Middle frontal gyrus (tissue), 1 donor: ENCODE data around the gene TLK2.
"Not testable (repeated sequence)": the region's sequence is repeated elsewhere in the genome, so short reads cannot be mapped to it uniquely, and the experiment has no call there.

ENCODE experiments used
- DNase-seq: peaks from one replicate; pipeline ENCODE4 v3.0.0-alpha.2; 2015; ENCODE audit warnings: low spot score; ENCODE audit errors: extremely low spot score

The TLK2 gene

DNA sequence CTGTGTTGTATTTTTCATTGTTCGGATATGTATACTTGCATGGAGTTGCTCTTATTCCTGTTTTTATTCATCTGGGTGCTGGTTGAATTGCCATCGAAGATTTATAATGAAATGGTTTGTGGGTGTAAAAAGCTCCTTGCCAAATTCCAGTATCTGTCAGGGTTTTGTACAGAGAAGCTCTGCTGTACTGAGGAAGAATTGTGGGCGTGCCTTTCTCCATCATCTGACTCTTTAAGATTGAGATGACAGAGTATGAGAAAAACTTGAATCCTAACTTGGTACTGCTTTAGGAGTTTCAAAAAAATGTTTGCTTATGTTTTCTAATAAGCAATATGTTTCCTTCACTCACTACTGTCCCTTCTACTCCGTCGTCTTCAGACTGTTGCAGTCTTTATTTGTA, 78.9 kb downstream of the TLK2 start:
- DNase-seq = not testable (repeated sequence)

DNA sequence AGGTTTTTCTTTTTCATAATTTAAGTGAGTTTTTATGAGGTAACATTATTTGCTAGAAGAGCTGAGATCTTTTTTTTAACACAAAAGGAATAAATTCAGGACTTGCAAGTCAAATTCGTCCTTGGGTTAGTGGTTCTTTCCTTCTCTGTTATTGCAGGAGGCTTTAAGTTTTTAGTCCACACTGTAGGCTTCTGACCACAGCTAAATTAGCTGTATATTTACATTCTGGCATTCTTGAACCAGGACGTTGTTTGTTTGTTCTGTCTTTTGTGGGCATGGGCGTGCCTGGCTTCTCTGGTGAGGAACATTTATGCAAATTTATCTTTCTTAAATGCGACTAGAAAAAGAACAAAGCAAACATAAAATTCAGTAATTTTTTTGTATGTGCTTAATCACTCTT, 80.3 kb downstream of the TLK2 start:
- not testable (repeated sequence) for DNase-seq

GRCh38 chr17:62560971-62561370, 82.3 kb downstream of the TLK2 start:
- DNase-seq = not testable (repeated sequence)

- no peak for DNase-seq
Observed at GRCh38 chr17:62562656-62563055, 84.0 kb downstream of the TLK2 start.

- no peak for DNase-seq
Observed at GRCh38 chr17:62565817-62566216, 87.2 kb downstream of the TLK2 start.

DNA sequence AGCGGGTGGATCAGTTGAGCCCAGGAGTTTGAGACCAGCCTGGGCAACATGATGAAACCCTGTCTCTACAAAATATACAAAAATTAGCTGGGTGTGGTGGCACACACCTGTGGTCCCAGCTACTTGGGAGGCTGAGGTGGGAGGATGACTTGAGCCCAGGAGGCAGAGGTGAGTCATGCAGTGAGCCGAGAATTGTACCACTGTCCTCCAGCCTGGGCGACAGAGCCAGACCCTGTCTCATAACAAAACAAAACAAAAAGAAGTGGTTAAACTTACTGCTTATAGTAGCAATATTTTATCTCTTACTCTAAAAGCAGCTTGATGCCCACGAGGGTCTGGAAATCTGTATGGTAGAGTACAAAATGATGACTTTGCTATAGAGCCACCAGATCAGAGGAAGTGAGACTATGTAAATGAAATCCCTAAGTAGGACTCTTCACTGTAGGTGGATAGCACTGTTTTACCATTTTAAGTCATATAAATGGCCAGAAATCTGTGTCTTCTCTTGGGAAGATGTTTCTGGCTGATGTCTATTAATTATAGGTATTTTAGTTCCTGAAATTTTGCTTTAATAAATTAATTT, 88.5 kb downstream of the TLK2 start:
- DNase-seq = no peak

GRCh38 chr17:62572488-62572887, 93.9 kb downstream of the TLK2 start:
- no peak for DNase-seq

DNA sequence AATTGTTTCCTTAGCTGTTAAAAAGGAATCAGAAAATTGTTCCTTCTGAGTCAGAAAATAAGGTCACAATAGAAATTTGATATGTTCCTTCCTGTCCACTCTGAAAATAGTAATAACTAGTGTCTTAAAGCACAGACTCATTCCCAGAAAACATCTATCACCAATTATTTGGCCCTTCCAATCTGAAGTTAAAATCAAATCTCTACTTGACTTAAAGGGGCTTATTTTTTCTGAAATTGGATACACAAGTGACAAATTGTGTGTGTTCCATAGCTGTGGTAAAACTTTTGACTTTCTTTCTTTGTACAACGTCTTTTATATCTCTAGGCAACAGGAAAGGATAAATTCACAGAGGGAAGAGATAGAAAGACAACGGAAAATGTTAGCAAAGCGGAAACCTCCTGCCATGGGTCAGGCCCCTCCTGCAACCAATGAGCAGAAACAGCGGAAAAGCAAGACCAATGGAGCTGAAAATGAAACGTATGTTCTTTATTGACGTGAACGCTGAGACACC, 94.3 kb downstream of the TLK2 start:
- DNase-seq = no peak

GRCh38 chr17:62573480-62574117, 95.0 kb downstream of the TLK2 start:
- DNase-seq = no peak

DNA sequence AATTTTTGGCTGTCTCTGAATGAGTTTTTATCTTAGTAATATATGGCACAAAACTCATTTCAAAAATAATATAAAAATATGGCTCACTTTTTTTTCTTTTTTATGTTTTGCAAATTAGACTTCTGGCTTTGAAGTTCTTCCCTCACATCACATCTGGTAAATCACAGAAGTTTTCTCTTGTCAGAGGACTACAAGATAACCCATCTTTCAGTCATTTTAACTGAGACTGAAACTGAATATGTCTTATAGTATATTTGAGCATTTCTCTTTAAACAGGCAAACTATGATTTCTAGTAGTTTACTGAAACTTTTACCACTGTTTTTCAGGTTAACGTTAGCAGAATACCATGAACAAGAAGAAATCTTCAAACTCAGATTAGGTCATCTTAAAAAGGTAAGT, 97.8 kb downstream of the TLK2 start:
- no peak for DNase-seq

DNA sequence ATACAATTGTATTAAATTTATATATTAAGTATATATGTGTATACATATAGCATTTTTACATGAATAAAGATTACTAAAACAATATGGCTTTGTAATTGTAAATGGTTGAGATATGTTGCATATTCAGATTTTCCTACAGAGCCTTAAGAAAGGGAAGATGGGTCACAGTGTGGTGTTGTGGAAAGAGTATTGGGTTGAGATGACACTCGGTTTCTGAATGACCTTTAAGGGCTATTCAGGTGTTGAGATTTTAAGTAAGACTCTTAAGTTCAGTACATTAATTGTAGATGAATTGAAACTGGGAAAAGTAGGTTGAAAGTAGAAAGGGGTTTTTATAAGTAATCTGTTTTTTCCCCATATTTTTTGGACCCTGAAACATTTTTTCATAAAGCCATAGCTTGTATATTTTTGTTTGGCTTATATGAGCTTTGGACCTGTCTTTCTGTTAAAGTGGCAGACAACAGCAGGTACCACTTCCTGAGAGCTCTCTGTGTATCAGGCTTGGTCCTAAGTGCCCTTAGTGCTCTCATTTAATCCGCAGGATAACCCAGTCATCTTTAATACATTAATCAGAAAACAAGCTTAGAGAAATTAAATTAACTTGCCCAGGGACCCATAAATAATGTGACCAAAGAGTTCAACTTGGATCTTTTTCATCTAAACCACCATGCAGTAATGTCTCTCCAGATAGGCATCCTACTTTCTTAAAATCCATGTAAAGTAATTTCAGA, 100.3 kb downstream of the TLK2 start:
- DNase-seq = no peak

GRCh38 chr17:62580947-62581346, 102.3 kb downstream of the TLK2 start:
- DNase-seq = no peak

- DNase-seq = no peak
Observed at GRCh38 chr17:62581764-62582163, 103.1 kb downstream of the TLK2 start.

DNA sequence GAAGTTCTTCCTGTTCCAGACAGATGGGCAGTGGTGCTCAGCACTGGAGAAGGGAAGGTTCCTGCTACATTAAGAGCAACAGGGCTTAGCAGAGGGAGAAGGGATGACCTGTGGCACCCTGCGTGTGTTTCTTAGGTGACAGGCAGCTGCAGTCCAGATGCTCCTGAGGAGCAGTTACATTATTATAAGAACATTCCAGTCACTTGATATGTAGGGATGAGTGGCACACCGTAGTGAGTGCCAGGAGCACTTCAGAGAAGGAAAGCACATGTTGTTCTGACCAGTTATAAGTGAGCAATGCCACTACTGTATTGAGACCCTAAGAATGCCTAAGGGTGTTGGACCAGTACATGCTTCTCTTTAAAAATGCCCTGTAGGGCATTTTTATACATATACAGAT, 108.9 kb downstream of the TLK2 start:
- no peak for DNase-seq

GRCh38 chr17:62588109-62588508, 109.5 kb downstream of the TLK2 start:
- DNase-seq = no peak

DNA sequence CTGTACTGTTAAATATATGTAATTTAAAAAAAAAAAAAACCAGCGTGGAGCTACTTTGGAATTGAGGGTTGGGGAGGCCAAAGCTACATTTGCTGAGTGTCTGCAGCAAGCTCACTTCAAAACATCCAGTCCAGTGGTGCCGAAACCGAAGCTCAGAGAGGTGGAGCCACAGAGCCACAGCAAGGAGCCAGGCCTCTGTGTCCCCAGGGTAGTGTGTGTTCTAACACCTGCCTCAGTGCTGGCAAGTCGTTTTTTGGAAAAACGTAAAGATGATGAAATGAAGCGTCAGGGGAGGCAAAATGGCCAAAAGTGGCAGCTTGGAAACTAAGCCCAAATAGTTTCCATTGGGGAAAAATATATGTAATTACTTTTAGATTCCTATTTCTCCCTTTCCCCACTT, 112.7 kb downstream of the TLK2 start:
- no peak for DNase-seq

GRCh38 chr17:62591822-62592221, 113.2 kb downstream of the TLK2 start:
- DNase-seq = not testable (repeated sequence)

GRCh38 chr17:62592341-62593099, 113.9 kb downstream of the TLK2 start:
- DNase-seq = no peak

DNA sequence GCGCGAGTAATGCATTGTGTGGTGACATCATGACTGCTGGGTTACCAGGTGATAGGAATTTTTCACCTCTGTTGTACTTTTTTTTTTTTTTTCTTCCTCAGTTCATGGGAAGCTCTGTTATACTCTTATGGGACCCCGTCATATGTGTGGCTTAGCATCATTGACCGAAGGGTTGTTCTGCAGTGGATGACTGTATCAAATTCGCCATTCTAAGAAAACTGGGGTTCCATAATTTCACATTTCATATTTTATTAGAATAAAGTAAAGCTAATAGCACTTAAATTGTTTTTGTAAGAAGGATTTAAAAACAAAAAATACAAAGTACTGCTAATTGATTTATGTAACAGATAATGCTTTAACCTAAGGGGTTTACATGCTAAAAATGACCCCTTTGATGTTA, 116.9 kb downstream of the TLK2 start:
- no peak for DNase-seq

- no peak for DNase-seq
Observed at GRCh38 chr17:62596662-62597061, 118.0 kb downstream of the TLK2 start.

- no peak for DNase-seq
Observed at GRCh38 chr17:62597150-62597549, 118.5 kb downstream of the TLK2 start.

GRCh38 chr17:62597920-62598319, 119.3 kb downstream of the TLK2 start:
- no peak for DNase-seq
